Fibroblast of upper back skin (primary cell): Measurements from ENCODE around the gene ACTG2.
"Not testable (repeated sequence)": the region's sequence is repeated elsewhere in the genome, so short reads cannot be mapped to it uniquely, and the experiment has no call there.

Experiments used
- DNase-seq: peaks from one replicate; pipeline ENCODE4 v3.0.0-alpha.2; 2013

Gene ACTG2

GRCh38 chr2:73892631-73893329 is at the start of gene ACTG2:
ACTG2 (plus strand) TSS chr2:73893008; CDS start chr2:73901312, 8,304 bp downstream.
- peak; percentile 67 for DNase-seq

GRCh38 chr2:73844087-73844486 is 48.7 kb upstream of the ACTG2 start:
- no peak for DNase-seq

- no peak for DNase-seq
These were observed 42.8 kb upstream of the ACTG2 start for GRCh38 chr2:73850009-73850408.

- DNase-seq: no peak
These were observed 41.5 kb upstream of the ACTG2 start for GRCh38 chr2:73851274-73851673.

GRCh38 chr2:73852020-73852419 is 40.8 kb upstream of the ACTG2 start:
- peak; percentile 77 for DNase-seq

- peak; percentile 26 for DNase-seq
These were observed 37.3 kb upstream of the ACTG2 start for GRCh38 chr2:73855526-73855925.

- peak; percentile 99 for DNase-seq
These were observed 36.6 kb upstream of the ACTG2 start for GRCh38 chr2:73856214-73856613.

GRCh38 chr2:73859721-73860586 is 32.9 kb upstream of the ACTG2 start:
- DNase-seq: peak; percentile 86

GRCh38 chr2:73862987-73863386 is 29.8 kb upstream of the ACTG2 start:
- DNase-seq: no peak

GRCh38 chr2:73868204-73868978 is 24.4 kb upstream of the ACTG2 start:
- DNase-seq: no peak

- peak; percentile 88 for DNase-seq
These were observed 22.7 kb upstream of the ACTG2 start for GRCh38 chr2:73870084-73870483.

- no peak for DNase-seq
These were observed 15.6 kb upstream of the ACTG2 start for GRCh38 chr2:73877071-73877802.

GRCh38 chr2:73877984-73878383 is 14.8 kb upstream of the ACTG2 start:
- not testable (repeated sequence) for DNase-seq

- DNase-seq: no peak
These were observed 7.4 kb upstream of the ACTG2 start for GRCh38 chr2:73885406-73885805.

GRCh38 chr2:73886357-73886756 is 6.5 kb upstream of the ACTG2 start:
- DNase-seq: no peak

- DNase-seq: not testable (repeated sequence)
These were observed 5.0 kb upstream of the ACTG2 start for GRCh38 chr2:73887596-73888353.

GRCh38 chr2:73888388-73888787 is 4.4 kb upstream of the ACTG2 start:
- DNase-seq: no peak

- DNase-seq: no peak
These were observed 3.6 kb upstream of the ACTG2 start for GRCh38 chr2:73889206-73889605.

- DNase-seq: no peak
These were observed 2.3 kb upstream of the ACTG2 start for GRCh38 chr2:73890301-73891092.

GRCh38 chr2:73891276-73891901 is 1.4 kb upstream of the ACTG2 start:
- DNase-seq: no peak
